H1 (cell line): ENCODE measurements around the gene TNS3. TPM values are rescaled to one million over a fixed set of nuclear protein-coding genes. Genes with fewer than 3 reads are reported as not detected.
A peak's percentile ranks its signal among the peaks of the same experiment; 100 is the strongest.

ENCODE experiments used
- ATF3 ChIP-seq: IDR thresholded peaks from 2 replicates; pipeline ENCODE4 v1.6.1; 2011; ENCODE audit warnings: low read depth, mild to moderate bottlenecking, low read length; ENCODE audit not compliant: insufficient read depth
- CHD7 ChIP-seq: fragments of 300-600 bp; sonication (generic); IDR thresholded peaks from 2 replicates; pipeline ENCODE4 v1.7.1; 2012; ENCODE audit warnings: low read length, moderate library complexity, mild to moderate bottlenecking, inconsistent platforms; ENCODE audit not compliant: insufficient replicate concordance
- EZH2 ChIP-seq: fragments of 200-600 bp; sonication (generic); IDR thresholded peaks from 2 replicates; pipeline ENCODE4 v1.7.1; 2012; ENCODE audit warnings: low read depth, mild to moderate bottlenecking, moderate library complexity, low read length, inconsistent platforms; ENCODE audit not compliant: severe bottlenecking
- HDAC2 ChIP-seq, 2 experiments: fragments of 300-600 bp in 1 of 2; sonication (generic) in 1 of 2; IDR thresholded peaks; 2 replicates each; pipeline ENCODE4 v1.6.1; 2011 to 2012; ENCODE audit warnings: low read depth in 2 of 2, low read length in 2 of 2, mild to moderate bottlenecking in 2 of 2, moderate library complexity in 2 of 2, borderline replicate concordance in 1 of 2, inconsistent platforms in 1 of 2
- KDM1A ChIP-seq: fragments of 200-600, 300-600 bp; sonication (generic); IDR thresholded peaks from 2 replicates; pipeline ENCODE4 v1.7.1; 2016; ENCODE audit warnings: mild to moderate bottlenecking, low read length, borderline replicate concordance
- MAX ChIP-seq: IDR thresholded peaks from 2 replicates; pipeline ENCODE4 v1.6.1; 2012; ENCODE audit warnings: inconsistent platforms
- SP4 ChIP-seq: IDR thresholded peaks from 2 replicates; pipeline ENCODE4 v1.6.1; 2012; ENCODE audit warnings: low read length, inconsistent platforms
- polyA plus RNA-seq, 7 experiments: library from polyadenylated mRNA; depleted of rRNA in 3 of 7; stranded (reverse) in 5 of 7; unstranded in 2 of 7; fragments of >200 nt in 5 of 7; fragments of 200-250 nt in 2 of 7; gene quantifications; 1 replicate in 5 of 7; 2 replicates in 1 of 7; 4 replicates in 1 of 7; pipeline versions ENCODE4 v1.2.1 to v1.2.3, GENCODE V29; 2011 to 2013; ENCODE audit warnings: missing spikeins in 2 of 7, mixed read lengths in 2 of 7
- total RNA-seq: library from RNA; stranded (reverse); fragmentation: NEBNext Ultra II Directional; extraction: Animal tissue kit (Norgen Biotek cat#: 25700); gene quantifications from 2 replicates; pipeline ENCODE4 v1.2.1, GENCODE V29; 2021

TNS3 gene
- total and polyA plus RNA-seq, 2 of the 8 experiments (the other 6 are each of a cell fraction or from before 2014, with no cell fraction given), result 11.9 to 24.2 TPM

GRCh38 chr7:47536661-47537611 is 45.0 kb downstream of the TNS3 start (continued):
- TF ChIP-seq HDAC2 (IDR thresholded peaks at IDR 0.05; ENCODE audit: borderline replicate concordance in 1 of 2, low read depth in 2 of 2, low read length in 2 of 2) (no peak; a peak in 1 of 4 replicates), CHD7 (no peak), SP4 (no peak), ATF3 (no peak), MAX (peak; percentile 42; the same call in 1 of the 2 replicates), KDM1A (peak; percentile 22; the same call in 1 of the 2 replicates), EZH2 (no peak)
